ENCODE data around the gene ANO4.

Gene ANO4

GRCh38 chr12:100976735-100977134 is 182.2 kb downstream of the ANO4 start:
- TF ChIP-seq MYC (IDR thresholded peaks at IDR 0.05; ENCODE audit: low read depth, low read length) (no peak), CTCF (IDR thresholded peaks at IDR 0.05; ENCODE audit: low read depth, low read length) (no peak), POLR2A (IDR thresholded peaks at IDR 0.05; ENCODE audit: extremely low read depth, insufficient read length) (no peak), MAX (IDR thresholded peaks at IDR 0.05; ENCODE audit: low read depth, low read length) (no peak)
- DNase-seq (ENCODE audit: low read depth): no peak
- no peak overlapping the region for H3K4me3 ChIP-seq (ENCODE audit: low read depth, low read length)

- TF ChIP-seq MAX (IDR thresholded peaks at IDR 0.05; ENCODE audit: low read depth, low read length) (no peak), POLR2A (IDR thresholded peaks at IDR 0.05; ENCODE audit: extremely low read depth, insufficient read length) (no peak), MYC (IDR thresholded peaks at IDR 0.05; ENCODE audit: low read depth, low read length) (no peak), CTCF (IDR thresholded peaks at IDR 0.05; ENCODE audit: low read depth, low read length) (no peak)
- no peak overlapping the region for H3K4me3 ChIP-seq (ENCODE audit: low read depth, low read length)
Observed at GRCh38 chr12:100980856-100981255, 186.3 kb downstream of the ANO4 start.

GRCh38 chr12:100982511-100983183 is 188.1 kb downstream of the ANO4 start:
- no peak overlapping the region for H3K4me3 ChIP-seq (ENCODE audit: low read depth, low read length)
- TF ChIP-seq POLR2A (IDR thresholded peaks at IDR 0.05; ENCODE audit: extremely low read depth, insufficient read length): no peak
- TF ChIP-seq MAX (IDR thresholded peaks at IDR 0.05; ENCODE audit: low read depth, low read length): no peak
- no peak for TF ChIP-seq MYC (IDR thresholded peaks at IDR 0.05; ENCODE audit: low read depth, low read length)
- no peak for TF ChIP-seq CTCF (IDR thresholded peaks at IDR 0.05; ENCODE audit: low read depth, low read length)
- no peak for DNase-seq (ENCODE audit: low read depth)

More at GRCh38 chr12:100980856-100981255, 186.3 kb downstream of the ANO4 start:
- no peak for DNase-seq (ENCODE audit: low read depth)

GRCh38 chr12:100984796-100985195 is 190.2 kb downstream of the ANO4 start:
- TF ChIP-seq MYC (IDR thresholded peaks at IDR 0.05; ENCODE audit: low read depth, low read length) (no peak), POLR2A (IDR thresholded peaks at IDR 0.05; ENCODE audit: extremely low read depth, insufficient read length) (no peak), CTCF (IDR thresholded peaks at IDR 0.05; ENCODE audit: low read depth, low read length) (no peak), MAX (IDR thresholded peaks at IDR 0.05; ENCODE audit: low read depth, low read length) (no peak)
- DNase-seq (ENCODE audit: low read depth): no peak
- no peak overlapping the region for H3K4me3 ChIP-seq (ENCODE audit: low read depth, low read length)

- no peak for DNase-seq (ENCODE audit: low read depth)
- TF ChIP-seq MYC (IDR thresholded peaks at IDR 0.05; ENCODE audit: low read depth, low read length) (no peak), CTCF (IDR thresholded peaks at IDR 0.05; ENCODE audit: low read depth, low read length) (no peak)
- H3K4me3 ChIP-seq (ENCODE audit: low read depth, low read length): no peak overlapping the region
Observed at GRCh38 chr12:100986595-100987547, 192.3 kb downstream of the ANO4 start.

All from NB4 (cell line).